GM12873 (cell line): Measurements from ENCODE around the gene KLHL3.

Experiments
- CTCF ChIP-seq: IDR thresholded peaks from 2 replicates; pipeline ENCODE4 v1.5.1; 2012; ENCODE audit warnings: low read depth, mild to moderate bottlenecking, moderate library complexity, low read length, control low read depth; ENCODE audit not compliant: insufficient read depth; ENCODE audit errors: missing control alignments

KLHL3 gene

GRCh38 chr5:137705106-137705505, 30.8 kb downstream of the KLHL3 start:
- no peak for TF ChIP-seq CTCF

GRCh38 chr5:137703565-137703964, 32.3 kb downstream of the KLHL3 start:
- TF ChIP-seq CTCF, result no peak

- no peak for TF ChIP-seq CTCF
Observed at GRCh38 chr5:137700282-137700680, 35.6 kb downstream of the KLHL3 start.

- TF ChIP-seq CTCF, result no peak
Observed at GRCh38 chr5:137699336-137700281, 36.3 kb downstream of the KLHL3 start.

GRCh38 chr5:137696481-137696880, 39.4 kb downstream of the KLHL3 start:
- no peak for TF ChIP-seq CTCF

GRCh38 chr5:137695651-137696428, 40.0 kb downstream of the KLHL3 start:
- TF ChIP-seq CTCF, result no peak
